NCI-H510A (cell line): ENCODE measurements around the gene MLLT6.

Experiments
- DNase-seq: peaks from one replicate; lab custom pipeline; 2025; lab: John Stamatoyannopoulos, UW

MLLT6 gene

DNA sequence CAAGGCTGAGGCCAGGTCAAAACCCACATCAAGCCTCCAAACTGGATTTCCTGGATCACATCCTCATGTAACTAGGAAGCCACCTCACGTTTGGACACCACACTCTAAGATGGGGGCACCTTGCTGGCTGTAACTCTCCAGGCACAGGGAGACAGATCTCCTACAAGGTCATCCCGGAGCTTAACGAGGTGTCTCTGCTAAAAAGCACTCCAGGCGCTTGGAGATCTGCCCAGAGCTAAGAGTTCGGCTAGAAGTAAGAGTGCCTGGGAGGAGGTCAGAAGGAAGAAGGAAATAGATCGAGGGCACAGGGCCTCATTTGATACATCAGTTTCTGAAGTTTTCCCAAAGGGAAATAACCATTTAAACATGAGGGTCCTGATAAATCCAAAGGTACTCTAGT is 63.3 kb downstream of the MLLT6 start:
- DNase-seq, result no peak

DNA sequence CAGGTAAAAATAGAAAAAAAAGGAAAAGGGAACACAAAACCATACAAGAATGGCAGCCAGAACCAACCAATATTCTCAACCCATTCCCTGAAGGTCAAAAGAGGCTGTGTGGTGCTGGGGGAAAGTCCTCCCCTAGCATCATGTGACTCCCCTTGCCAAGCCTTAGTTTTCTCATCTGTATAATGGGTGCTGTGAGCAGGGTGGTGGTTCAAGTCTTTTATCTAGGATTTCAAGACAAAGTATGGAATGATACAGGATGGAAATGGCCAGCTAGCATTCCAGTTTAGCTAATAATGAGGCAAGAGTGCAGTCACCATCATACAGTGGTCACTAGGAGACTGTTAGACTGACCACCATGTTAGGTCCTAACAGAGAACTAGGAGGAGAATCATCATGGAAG is 68.2 kb downstream of the MLLT6 start:
- no peak for DNase-seq

GRCh38 chr17:38777641-38778250 is 72.7 kb downstream of the MLLT6 start:
- no peak for DNase-seq
